Medulla oblongata (tissue), 1 donor: Measurements from ENCODE around the gene SLPI.

Experiments used
- DNase-seq: peaks from one replicate; pipeline ENCODE4 v3.0.0-alpha.2; 2015; ENCODE audit errors: extremely low spot score

The SLPI gene, protein sequence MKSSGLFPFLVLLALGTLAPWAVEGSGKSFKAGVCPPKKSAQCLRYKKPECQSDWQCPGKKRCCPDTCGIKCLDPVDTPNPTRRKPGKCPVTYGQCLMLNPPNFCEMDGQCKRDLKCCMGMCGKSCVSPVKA

DNA sequence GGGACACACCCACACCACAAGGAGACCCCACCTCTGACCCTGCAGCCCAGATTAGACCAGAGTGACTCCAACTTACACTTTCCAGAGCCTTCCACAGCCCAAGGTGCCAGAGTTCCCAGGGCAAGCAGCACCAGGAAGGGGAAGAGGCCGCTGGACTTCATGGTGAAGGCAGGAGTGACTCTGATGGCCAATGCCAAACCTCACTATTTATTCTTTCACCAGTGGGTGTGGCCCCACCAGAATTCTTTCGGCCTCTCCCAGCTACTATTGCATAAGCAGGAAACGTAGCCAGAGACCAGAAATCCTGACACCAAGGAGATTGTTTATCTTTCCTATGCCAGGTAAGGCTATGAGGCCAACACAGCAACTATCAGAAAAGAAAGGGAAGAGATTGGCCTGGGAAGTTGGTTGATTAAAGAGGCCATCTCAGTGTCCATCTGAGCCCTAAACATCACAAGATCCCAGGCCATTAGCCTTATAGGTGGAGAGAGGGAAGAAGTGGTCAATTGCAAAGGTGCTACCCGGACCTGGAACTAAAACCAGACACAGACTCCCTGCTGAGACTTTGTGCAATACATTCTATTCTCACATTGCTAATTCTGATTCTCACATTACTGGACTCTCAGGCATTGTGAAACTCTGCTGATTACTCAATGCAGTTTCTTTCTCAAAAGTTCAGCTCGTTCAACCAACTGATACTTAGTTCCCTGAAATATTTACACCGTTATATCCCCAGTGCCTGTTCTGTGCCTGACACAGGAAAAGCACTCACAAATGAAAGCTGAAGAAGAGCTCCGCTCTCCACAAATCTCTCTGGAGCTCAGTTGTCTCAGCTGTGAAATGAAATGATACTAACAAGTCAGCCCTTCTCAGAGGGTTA lies at the start of gene SLPI:
SLPI (minus strand) TSS at position 182 of the 880 bp plus-strand sequence; CDS start at position 161, 21 bp downstream.
- peak; percentile 43 for DNase-seq

DNA sequence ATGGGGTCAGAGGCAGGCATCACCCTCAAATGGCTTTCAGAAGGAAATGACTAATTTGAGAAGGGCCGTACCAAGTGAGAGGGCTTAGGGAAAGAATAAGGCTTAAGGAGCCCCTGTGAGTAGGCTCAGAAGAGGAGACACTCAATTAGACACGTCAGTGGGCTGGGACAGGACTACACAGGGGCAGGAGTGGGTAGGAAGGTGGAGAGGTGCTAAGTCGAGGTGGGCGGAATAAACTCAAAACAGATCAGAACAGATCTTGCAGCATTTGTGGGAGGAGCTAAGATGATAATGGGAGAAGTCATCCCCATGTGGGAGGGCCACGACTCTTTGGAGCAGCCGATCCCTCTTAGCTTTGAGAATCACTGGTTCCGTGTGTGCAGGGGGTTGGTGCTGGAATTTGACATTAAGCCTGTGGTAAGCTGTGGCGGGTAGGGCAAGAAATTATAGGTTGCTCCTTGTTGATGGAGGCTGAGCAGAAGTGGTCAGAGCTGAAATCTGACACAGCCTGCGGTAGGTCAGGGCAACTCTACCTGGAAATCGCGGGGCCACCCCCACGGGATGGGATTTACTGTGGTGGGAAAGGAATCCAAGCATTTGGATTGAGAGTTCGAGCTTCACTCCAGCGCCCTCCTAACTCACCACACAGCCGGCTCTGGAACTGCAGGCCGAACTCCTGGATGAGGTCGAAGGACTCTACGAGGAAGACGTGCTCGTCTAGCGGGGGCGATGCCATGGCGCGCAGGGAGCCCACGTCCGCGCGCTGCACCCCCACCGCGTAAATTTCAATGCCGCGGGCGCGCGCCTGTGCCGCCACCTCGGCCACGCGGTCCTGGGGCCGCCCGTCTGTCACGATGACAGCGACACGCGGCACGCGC lies 49.5 kb upstream of the SLPI start:
- DNase-seq: no peak

DNA sequence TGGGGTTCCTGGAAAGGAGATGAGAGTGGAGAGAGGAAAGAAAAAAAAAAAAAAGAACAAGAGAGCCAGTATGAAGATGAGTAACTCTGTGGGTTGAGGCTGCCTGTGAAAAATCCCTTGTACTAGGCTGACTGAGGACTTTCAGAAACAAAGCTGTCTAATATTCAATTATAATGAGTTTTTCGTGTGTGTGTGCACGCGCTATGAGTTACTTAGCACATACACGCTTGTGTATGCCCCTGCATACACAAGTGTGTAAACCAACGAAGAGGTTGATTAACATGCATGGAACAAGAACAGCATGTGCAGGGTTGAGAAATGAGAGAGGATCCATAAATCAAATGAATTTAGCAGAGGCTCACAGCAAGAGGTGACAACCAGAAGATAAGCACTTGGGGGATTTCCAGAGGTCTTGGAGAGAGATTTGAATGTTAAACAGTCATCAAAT lies 47.5 kb upstream of the SLPI start:
- no peak for DNase-seq

DNA sequence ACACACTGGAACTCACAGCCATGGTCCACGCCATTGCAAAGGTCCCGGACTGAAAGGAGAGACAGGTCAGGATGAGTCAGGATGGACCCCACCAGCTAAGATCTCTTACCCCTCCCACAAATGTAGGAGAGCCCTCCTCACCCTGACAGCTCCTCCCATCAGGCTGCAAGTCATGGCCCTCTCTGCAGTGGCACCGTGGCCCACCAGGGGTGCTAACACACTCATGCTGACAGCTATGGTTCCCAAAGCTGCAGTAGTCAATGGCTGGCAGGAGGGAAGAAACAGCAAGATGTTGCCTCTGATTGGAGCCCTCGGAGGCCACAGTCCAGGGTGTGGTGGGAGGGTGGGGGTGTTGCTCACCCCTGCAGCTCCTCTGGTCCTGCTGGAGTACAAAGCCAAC lies 46.6 kb upstream of the SLPI start:
- DNase-seq: no peak

GRCh38 chr20:45299786-45300185 lies 45.4 kb upstream of the SLPI start:
- DNase-seq: no peak

DNA sequence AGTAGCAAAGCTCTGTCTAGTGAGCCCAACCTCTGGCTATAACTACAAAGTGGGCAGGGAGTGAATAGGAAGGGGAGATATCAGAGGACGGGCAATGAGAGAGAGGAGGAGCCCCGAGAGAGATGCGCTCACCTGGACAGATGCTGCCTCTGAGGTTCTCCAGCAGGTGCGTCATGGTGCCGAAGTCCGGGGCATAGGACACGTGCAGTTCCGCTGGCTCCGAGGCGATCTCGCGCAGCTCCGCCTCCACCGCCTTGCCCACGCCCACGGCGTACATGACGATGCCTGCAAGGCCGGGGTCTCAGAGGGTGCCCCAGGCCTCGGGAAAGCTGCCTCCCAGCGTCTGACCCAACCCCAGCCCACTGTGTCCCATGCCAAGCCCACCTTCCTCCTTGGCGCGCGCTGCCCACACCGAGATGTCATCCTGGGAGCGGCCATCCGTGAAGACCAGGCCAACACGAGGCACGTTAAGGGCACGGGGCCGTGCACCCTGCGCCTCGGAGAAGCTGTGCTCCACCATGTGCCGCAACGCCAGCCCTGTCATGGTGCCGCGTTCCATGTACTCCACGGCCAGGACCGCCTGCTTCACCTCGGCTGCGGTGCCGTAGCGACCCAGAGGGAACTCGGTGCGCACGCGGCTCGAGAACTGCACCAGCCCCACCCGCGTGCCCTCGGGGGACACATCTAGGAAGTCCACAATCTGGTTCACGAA lies 43.6 kb upstream of the SLPI start:
- DNase-seq: no peak

DNA sequence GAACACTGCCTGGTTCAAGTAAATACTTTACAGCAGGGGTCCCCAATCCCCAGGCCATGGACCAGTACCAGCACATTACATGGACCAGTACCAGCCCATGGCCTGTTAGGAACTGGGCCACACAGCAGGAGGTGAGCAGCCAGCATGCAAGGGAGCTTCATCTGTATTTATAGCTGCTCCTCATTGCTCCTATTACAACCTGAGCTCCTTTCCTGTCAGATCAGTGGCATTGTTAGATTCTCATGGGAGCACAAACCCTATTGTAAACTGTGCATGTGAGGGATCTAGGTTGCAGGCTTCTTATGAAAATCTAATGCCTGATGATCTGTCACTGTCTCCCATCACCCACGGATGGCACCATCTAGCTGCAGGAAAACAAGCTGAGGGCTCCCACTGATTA lies 40.3 kb upstream of the SLPI start:
- DNase-seq: no peak

GRCh38 chr20:45294003-45294368 lies 39.6 kb upstream of the SLPI start:
- no peak for DNase-seq

DNA sequence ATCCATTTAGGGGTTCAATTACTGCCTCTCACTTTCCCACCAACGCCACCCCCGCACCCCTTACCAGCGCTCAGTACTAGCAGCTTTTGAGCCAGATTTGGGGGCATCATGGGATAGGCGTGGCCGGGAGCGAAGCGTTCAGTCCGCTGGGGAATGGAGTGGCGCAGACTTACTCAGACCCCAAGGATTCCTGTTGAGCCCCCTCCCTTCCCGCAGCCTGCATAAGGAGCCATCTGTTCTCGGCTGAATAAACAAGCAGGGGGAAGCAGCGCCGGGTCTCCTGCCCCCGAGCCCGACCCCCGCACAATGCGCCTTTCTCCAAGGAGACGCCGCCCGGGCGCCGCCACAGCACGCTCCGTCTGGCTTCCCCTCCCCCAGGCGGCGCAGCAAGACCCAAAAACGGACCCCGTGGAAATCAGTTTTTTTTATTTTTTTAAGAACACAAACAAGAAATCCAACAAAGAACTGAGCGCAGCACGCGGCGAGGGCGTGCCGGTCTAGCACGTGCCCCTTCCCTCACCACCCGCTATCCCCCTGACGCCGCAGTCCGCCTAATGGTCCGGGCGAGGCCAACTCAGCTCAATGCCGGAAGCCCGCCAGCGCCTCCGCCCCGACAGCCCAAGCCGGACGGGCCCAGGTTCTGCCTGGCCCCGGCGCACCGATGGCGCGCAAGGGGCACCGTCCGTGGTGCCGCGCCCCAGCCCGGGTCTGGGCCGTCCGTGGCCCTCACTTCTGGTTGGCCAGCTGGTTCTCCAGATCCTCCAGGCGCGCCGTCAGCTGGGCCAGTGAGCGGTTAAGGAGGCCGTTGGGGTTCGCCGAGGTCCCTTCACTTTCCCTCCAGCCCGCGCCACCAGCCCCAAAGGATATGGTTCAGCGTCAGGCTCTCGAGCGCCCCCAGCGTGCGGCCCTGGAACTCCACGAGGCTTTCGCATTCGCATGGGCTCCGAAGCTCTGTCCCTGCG lies 39.0 kb upstream of the SLPI start:
- DNase-seq: peak; percentile 61

- DNase-seq: no peak
These were observed 38.0 kb upstream of the SLPI start for GRCh38 chr20:45292343-45292742.

DNA sequence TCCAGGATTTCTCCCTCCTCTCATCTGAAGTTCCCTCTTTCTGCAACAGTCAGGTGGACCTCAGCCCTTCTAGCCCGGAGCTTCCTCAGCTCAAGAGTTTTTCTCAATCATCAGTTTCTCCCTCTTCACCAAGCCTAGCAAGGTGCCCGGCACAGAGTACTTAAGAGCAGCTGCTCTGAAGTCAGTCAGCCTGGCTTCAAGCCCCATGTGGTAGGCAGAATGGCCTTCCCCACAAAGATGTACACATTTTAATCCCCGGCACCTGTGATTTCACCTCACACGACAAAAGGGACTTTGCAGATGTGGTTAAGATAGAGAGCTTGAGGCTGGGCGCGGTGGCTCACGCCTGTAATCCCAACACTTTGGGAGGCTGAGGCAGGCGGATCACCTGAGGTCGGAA lies 37.2 kb upstream of the SLPI start:
- DNase-seq: no peak

DNA sequence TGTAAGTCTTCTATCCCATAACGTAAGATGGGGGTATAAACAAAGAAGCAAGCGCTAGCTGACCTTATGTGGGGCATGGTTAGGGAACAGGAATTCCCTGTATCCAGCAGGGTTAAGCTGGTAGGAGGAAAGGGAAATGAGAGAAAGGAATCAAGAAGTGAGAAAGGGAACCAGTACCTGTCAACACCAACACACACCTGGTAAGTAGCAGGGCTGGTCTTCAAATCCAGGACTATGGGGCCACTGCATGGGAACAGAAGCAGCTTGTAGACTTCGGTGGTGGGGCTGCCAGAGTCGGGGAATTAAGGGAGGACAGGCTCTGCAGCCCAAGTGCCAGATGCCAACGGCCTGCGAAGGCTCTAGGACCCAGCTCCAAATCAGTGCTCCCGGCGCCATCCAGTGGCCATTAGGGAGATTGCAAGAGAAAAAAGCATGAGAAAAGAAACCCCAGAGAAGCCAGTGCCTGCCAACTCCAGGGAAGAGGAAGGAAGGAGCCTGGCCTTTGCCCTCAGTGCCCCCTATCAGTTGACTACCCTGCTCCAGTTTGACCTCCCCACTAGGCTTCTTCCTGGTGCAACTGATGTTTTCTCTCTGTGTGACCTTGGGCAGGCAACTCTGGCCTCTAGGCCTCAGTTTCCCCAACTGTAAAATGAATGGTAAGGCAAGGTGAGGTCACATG lies 36.5 kb upstream of the SLPI start:
- DNase-seq: peak; percentile 89

DNA sequence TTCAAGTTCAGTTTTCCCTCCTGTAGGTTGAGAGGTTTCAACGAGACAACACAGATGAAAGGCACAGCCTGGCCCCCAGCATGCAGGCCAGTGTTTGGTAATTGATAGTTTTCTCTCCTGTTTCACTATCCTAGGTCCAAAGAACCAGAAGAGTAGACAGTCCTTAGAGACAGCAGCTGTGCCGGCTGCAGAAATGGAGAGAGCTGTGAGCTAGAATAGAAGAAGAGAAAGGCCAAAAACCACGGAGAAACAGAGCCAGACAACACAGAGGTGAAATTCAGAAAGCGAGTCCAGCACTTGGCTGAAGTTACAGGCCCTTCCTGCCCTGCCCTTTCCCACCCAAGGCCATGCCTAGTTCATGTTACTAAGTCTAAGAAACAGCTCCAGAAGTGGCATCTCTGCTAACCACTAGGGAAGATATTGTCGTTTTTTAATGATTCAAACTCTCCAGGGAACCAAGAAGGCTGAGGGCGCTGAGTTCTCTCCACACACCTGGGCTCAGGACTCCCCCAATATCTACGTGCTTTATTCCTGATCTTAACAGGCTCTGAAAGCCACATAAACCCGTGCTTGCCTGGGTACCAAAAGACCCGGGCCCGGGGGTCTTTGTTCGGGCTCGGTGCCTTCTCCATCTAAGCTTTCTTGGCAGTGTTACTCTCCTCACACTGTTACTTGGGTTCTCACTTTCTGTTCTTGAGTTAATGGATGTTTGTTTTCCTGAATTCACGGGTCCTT lies 35.7 kb upstream of the SLPI start:
- no peak for DNase-seq

DNA sequence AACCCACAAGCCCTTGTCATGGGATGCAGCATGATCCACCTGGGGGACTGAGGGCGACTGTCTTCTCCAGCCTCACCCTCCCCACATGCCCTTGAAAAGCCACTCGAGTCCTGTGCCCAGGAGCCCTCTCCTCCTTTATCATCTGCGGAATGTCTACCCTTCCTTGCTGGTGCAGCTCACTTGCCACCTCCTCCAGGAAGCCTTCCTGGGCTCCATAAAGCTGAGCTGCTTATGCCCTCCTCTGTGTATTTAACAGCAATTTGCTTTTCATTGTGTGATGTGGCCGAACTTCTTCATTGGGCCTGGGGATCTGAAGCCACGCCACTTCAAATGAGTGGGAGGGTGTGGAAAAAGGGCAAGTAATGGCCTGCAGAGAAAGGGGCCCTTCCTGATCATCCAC lies 34.5 kb upstream of the SLPI start:
- no peak for DNase-seq

DNA sequence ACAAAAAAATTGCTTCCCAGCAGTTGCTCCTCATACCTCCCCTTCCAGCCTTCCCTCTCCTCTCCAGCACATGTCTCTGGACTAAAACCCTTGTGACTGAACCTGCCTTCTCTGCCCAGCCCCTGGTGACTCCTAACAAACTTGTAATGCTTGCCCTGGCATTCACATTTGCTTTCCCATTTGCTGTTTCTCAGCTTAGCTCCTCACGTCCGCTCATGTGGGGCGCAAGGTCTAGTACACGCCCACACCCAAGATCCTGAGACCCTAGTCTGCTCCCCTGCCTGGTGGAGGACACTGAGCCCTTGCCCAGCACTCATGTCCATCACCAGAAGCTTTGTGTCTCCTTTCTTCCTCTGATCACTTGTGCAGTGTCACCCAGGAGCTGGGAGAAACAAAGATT lies 34.0 kb upstream of the SLPI start:
- DNase-seq: no peak

DNA sequence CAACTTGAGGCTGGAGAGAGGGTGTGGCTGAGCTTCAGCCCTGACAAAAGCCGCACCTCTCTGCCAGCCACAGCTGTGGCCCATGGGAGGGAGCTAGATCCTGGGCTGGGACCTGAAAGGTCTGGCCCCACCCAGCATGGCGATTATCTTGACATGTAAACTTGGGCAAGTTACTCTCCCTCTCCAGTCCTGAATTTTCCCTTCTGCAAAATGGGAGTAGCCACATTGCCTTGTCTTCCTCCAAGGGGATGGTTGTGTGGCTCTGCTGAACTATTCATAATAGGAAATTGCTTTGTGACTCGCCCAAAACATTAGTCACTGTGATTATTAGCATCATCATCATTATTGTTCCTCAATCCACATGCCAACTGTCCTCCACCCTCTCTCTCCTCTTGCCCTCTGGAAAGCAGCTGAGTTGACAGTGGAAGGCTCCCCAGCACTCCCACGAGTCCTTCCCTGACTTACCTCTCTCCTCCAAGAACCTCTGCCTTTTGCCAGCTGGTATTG lies 29.2 kb upstream of the SLPI start:
- DNase-seq: no peak

GRCh38 chr20:45282700-45283550 lies 28.6 kb upstream of the SLPI start:
- DNase-seq: no peak

DNA sequence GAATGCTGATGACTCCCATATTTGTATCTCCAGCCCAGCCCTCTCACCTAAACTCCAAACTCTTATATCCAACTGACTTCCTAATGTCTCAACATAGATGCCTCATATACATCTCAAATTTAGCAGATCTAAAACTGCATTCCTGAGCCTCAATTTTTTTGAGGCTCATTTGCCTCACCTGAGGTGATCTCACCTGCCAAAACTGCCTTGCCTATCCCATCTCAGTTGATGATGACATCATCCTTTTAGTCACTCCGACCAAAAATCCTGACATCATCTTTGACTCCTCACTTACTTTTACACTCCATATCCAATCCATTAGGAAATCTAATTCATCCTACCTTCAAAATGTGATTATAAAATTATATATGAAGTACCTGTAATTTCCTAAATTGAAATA lies 25.6 kb upstream of the SLPI start:
- DNase-seq: no peak
